HepG2 (cell line): ENCODE results near the gene STX1B. TPM values are rescaled to one million over a fixed set of nuclear protein-coding genes. Genes with fewer than 3 reads are reported as not detected.

Experiments used
- ATAC-seq: fragments of 200-7000 bp; cut with Tn5 transposase; 3 replicates; pipeline ENCODE4 v1.9.1; 2020; ENCODE audit warnings: mild to moderate bottlenecking, moderate library complexity
- BruUV-seq: library from RNA; stranded (reverse); fragments of 400-500 nt; replicated peaks from 2 replicates; lab custom pipeline; 2021; lab: Mats Ljungman, UMichigan
- CTCF ChIA-PET: fragments of 300-600 bp; formaldehyde crosslinking; extraction: SDS; loops from one replicate; lab custom pipeline; 2021; ENCODE audit warnings: low total read pairs, inconsistent platforms, low intra/inter-chr PET ratio; lab: Yijun Ruan, JAX
- POLR2A ChIA-PET: fragments of 350-600 bp; sonication (Branson Sonifier 250); formaldehyde crosslinking; loops from one replicate; lab custom pipeline; 2020; ENCODE audit warnings: antibody characterized with exemption, inconsistent platforms; lab: Yijun Ruan, JAX
- DNase-seq: peaks from one replicate; pipeline ENCODE4 v3.0.0-alpha.2; 2015; ENCODE audit warnings: low spot score
- FAIRE-seq: peaks from 3 replicates; lab custom pipeline; 2011; peaks lifted over from hg19 to GRCh38; lab: Jason Lieb, UNC
- H2AFZ ChIP-seq: one replicate; pipeline ENCODE4 v1.6.1; 2011; ENCODE audit warnings: low read length, inconsistent platforms
- H3K27ac ChIP-seq: fragments of 300-600 bp; 3 replicates; pipeline ENCODE4 v1.8.0; 2011; ENCODE audit warnings: mixed run types, mild to moderate bottlenecking, mixed read lengths, low read length, inconsistent platforms; ENCODE audit not compliant: insufficient read depth; ENCODE audit errors: extremely low read length
- H3K27me3 ChIP-seq, 2 experiments: fragments of 200-600 bp in 1 of 2; 2 replicates in 1 of 2; 3 replicates in 1 of 2; pipeline versions ENCODE4 v1.6.0 to v1.8.0; 2011; ENCODE audit warnings: low read length in 2 of 2, mild to moderate bottlenecking in 2 of 2, moderate library complexity in 2 of 2, inconsistent platforms in 1 of 2; ENCODE audit not compliant: insufficient read depth in 2 of 2, control insufficient read depth in 1 of 2
- H3K36me3 ChIP-seq, 2 experiments: fragments of 200-600 bp in 1 of 2; replicated peaks in 1 of 2; 2 replicates in 1 of 2; 3 replicates in 1 of 2; pipeline versions ENCODE4 v1.5.1 to v1.8.0; 2011; ENCODE audit warnings: low read length in 2 of 2, inconsistent platforms in 1 of 2; ENCODE audit not compliant: insufficient read depth in 2 of 2, control insufficient read depth in 1 of 2
- H3K4me1 ChIP-seq: 2 replicates; pipeline ENCODE4 v1.5.1; 2012; ENCODE audit warnings: low read length, inconsistent platforms; ENCODE audit not compliant: insufficient read depth
- H3K4me2 ChIP-seq: 2 replicates; pipeline ENCODE4 v1.6.0; 2011; ENCODE audit warnings: low read depth, low read length, inconsistent platforms
- H3K4me3 ChIP-seq, 3 experiments: fragments of 200-600 bp in 1 of 3; sonication (generic), shearing (Covaris generic) in 1 of 3; replicated peaks in 1 of 3; 2 replicates each; pipeline ENCODE4 v1.5.1; 2011 to 2016; ENCODE audit warnings: low read length in 3 of 3, inconsistent platforms in 2 of 3, low read depth in 2 of 3, mild to moderate bottlenecking in 2 of 3, control low read depth in 1 of 3, mixed read lengths in 1 of 3; ENCODE audit not compliant: insufficient read depth in 1 of 3
- H3K79me2 ChIP-seq: one replicate; pipeline ENCODE4 v1.6.1; 2011; ENCODE audit warnings: low read length, inconsistent platforms; ENCODE audit not compliant: insufficient read depth
- H3K9ac ChIP-seq: 2 replicates; pipeline ENCODE4 v1.6.0; 2011; ENCODE audit warnings: mild to moderate bottlenecking, low read depth, low read length, inconsistent platforms; ENCODE audit not compliant: insufficient read depth
- H3K9me3 ChIP-seq: 2 replicates; pipeline ENCODE4 v1.5.1; 2012; ENCODE audit warnings: mild to moderate bottlenecking, low read length
- H4K20me1 ChIP-seq: 2 replicates; pipeline ENCODE4 v1.6.0; 2011; ENCODE audit warnings: inconsistent platforms, mild to moderate bottlenecking, low read length, moderate library complexity; ENCODE audit not compliant: insufficient read depth
- AGO2 ChIP-seq: fragments of 200-400 bp; formaldehyde crosslinking; optimal IDR thresholded peaks from 2 replicates; pipeline ENCODE3; 2017; ENCODE audit warnings: mild to moderate bottlenecking, low read depth, low read length, moderate library complexity
- BRF2 ChIP-seq: sonication (generic); formaldehyde crosslinking; IDR thresholded peaks from 2 replicates; pipeline ENCODE4 v1.8.1; 2022; ENCODE audit warnings: mild to moderate bottlenecking, missing genetic modification reagents
- CTCF ChIP-seq: sonication (generic); formaldehyde crosslinking; IDR thresholded peaks from 2 replicates; pipeline ENCODE4 v1.5.0; 2020; ENCODE audit warnings: mild to moderate bottlenecking, missing genetic modification reagents, moderate library complexity
- RBFOX2 ChIP-seq: fragments of 200-400 bp; formaldehyde crosslinking; IDR thresholded peaks from 2 replicates; pipeline ENCODE4 v1.6.1; 2017; ENCODE audit warnings: low read depth, mild to moderate bottlenecking, low read length
- STAG1 ChIP-seq: sonication (generic); formaldehyde crosslinking; IDR thresholded peaks from 2 replicates; pipeline ENCODE4 v1.4.0; 2020; ENCODE audit warnings: missing genetic modification reagents
- ZBTB33 ChIP-seq: sonication (generic); formaldehyde crosslinking; IDR thresholded peaks from 2 replicates; pipeline ENCODE4 v1.4.0; 2020; ENCODE audit warnings: missing genetic modification reagents
- ZHX2 ChIP-seq, 2 experiments: sonication (generic) in 1 of 2; formaldehyde crosslinking in 1 of 2; IDR thresholded peaks; 2 replicates each; pipeline versions ENCODE4 v1.6.1 to v1.9.0; 2014 to 2022; ENCODE audit warnings: antibody characterized with exemption in 1 of 2, borderline replicate concordance in 1 of 2, inconsistent platforms in 1 of 2, low read depth in 1 of 2, missing genetic modification reagents in 1 of 2
- ZNF180 ChIP-seq: sonication (generic); formaldehyde crosslinking; IDR thresholded peaks from 2 replicates; pipeline ENCODE4 v1.4.0; 2020; ENCODE audit warnings: low read depth, missing genetic modification reagents, borderline replicate concordance
- ZNF281 ChIP-seq: sonication (generic); formaldehyde crosslinking; IDR thresholded peaks from 2 replicates; pipeline ENCODE4 v1.4.0; 2020; ENCODE audit warnings: missing genetic modification reagents, borderline replicate concordance
- WGBS: methylation state at CpG from one replicate; pipeline ENCODE4 v1.1.6; 2017; ENCODE audit warnings: low lambda C conversion rate; 5-methylcytosine and 5-hydroxymethylcytosine counted together
- in situ Hi-C: cut with HindIII; loops from 2 replicates; pipeline ENCODE4 v1.10.0; 2017; ENCODE audit warnings: low pct_unique_long_range_greater_than_20kb; ENCODE audit not compliant: extremely low pct_ligation_motif_present
- intact Hi-C: fragments of 100-400 bp; cut with micrococcal nuclease; formaldehyde crosslinking; loops from one replicate; pipeline ENCODE4 v1.10.0; 2022; ENCODE audit not compliant: unreplicated experiment
- polyA plus RNA-seq, 8 experiments: library from polyadenylated mRNA; depleted of rRNA in 3 of 8; stranded (reverse) in 7 of 8; unstranded in 1 of 8; fragments of >200 nt; fragmentation: Illumina TruSeq in 4 of 8; extraction: Trizol in 4 of 8; gene quantifications; 2 replicates each; pipeline versions ENCODE4 v1.2.1 to v1.2.3, GENCODE V29; 2011 to 2016; ENCODE audit warnings: low read depth in 4 of 8, missing spikeins in 1 of 8, mixed read lengths in 1 of 8; ENCODE audit not compliant: insufficient read depth in 1 of 8
- total RNA-seq, 5 experiments: library from RNA; depleted of rRNA; stranded (reverse); fragments of >200 nt; fragmentation: Illumina TruSeq; extraction: Trizol; gene quantifications; 2 replicates each; pipeline ENCODE4 v1.2.3, GENCODE V29; 2016; ENCODE audit warnings: low read depth in 1 of 5

STX1B gene
- total and polyA plus RNA-seq, 2 of the 13 experiments (the other 11 are each of a cell fraction or from before 2014, with no cell fraction given) = 2.1 to 3.0 TPM

- ATAC-seq (peak; percentile 37), FAIRE-seq (no peak), DNase-seq (no peak)
- H3K4me3 ChIP-seq = no peak overlapping the region
- no peaks in the 10 kb centered on the region for H3K9me3 ChIP-seq
- H3K9ac ChIP-seq = no peak overlapping the region
- WGBS = 87% methylated on average over 15 of the region's 17 CpGs
- intact Hi-C loops (no loop called here), in situ Hi-C loops (loop anchor here (25.0 kb wide), 1 partner anchor 735 kb away; a partner anchor contains a TSS)
- CTCF ChIA-PET = interaction anchor here (0.8 kb wide), 1 partner anchor 24 kb away, joined by 4 read pairs; no protein-coding TSS in a partner anchor
- no TSS peak for BruUV-seq
- no peaks in the 10 kb centered on the region; the same call in 1 of the 2 replicates for H4K20me1 ChIP-seq
- H3K79me2 ChIP-seq = no peaks in the 10 kb centered on the region
- POLR2A ChIA-PET = no interaction called here
- no peak overlapping the region for H3K27ac ChIP-seq
- no peaks in the 10 kb centered on the region for H3K4me1 ChIP-seq
- no peak overlapping the region for H3K4me2 ChIP-seq
- no peaks in the 10 kb centered on the region for H3K27me3 ChIP-seq
- H2AFZ ChIP-seq = no peak overlapping the region
- H3K36me3 ChIP-seq = peaks cover 50 to 82% of the 10 kb centered on the region in 2 experiments
- TF ChIP-seq BRF2 (no peak), ZNF281 (CRISPR knock-in tag) (no peak), ZBTB33 (CRISPR knock-in tag) (peak; percentile 97), ZNF180 (no peak), STAG1 (CRISPR knock-in tag) (peak; percentile 48), CTCF (peak; percentile 56), AGO2 (peak; percentile 58), RBFOX2 (peak; percentile 46; the same call in 1 of the 2 replicates), ZHX2 (IDR thresholded peaks at IDR 0.05; ENCODE audit: low read depth) (no peak), ZHX2 (CRISPR knock-in tag; IDR thresholded peaks at IDR 0.05; ENCODE audit: borderline replicate concordance) (no peak)
Observed at GRCh38 chr16:30977502-30977901, 32.9 kb downstream of the STX1B start.
